Ovary (tissue), 9 donors: ENCODE measurements around the gene SPATA13. TPM values are rescaled to one million over a fixed set of nuclear protein-coding genes. Genes with fewer than 3 reads are reported as not detected.

Experiments used
- DNase-seq, 5 donors: peaks; one replicate each; pipeline ENCODE4 v3.0.0-alpha.2; 2019 to 2020
- H3K27ac ChIP-seq, 2 donors: fragments of 200-600 bp; one replicate each; pipeline versions ENCODE4 v1.5.1 to v1.8.0; 2019 to 2022
- H3K27me3 ChIP-seq: fragments of 200-600 bp; one replicate; pipeline ENCODE4 v1.8.0; 2022
- H3K36me3 ChIP-seq: fragments of 200-600 bp; sonication (generic); one replicate; pipeline ENCODE4 v1.5.1; 2019
- H3K4me1 ChIP-seq: one replicate; pipeline ENCODE4 v1.8.1; 2013; ENCODE audit warnings: mild to moderate bottlenecking, moderate library complexity; ENCODE audit not compliant: insufficient read depth
- H3K4me3 ChIP-seq: fragments of 200-600 bp; sonication (generic); one replicate; pipeline ENCODE4 v1.5.1; 2017
- H3K9me3 ChIP-seq, 2 donors: fragments of 200-600 bp in 1 of 2; sonication (generic) in 1 of 2; one replicate each; pipeline versions ENCODE4 v1.5.1 to v1.8.1; 2013 to 2019; ENCODE audit warnings: mild to moderate bottlenecking in 1 of 2, moderate library complexity in 1 of 2
- CTCF ChIP-seq, 3 donors: fragments of 450-650 bp in 2 of 3; fragments of 200-600 bp in 1 of 3; IDR thresholded peaks; one replicate each; pipeline versions ENCODE4 v1.5.1 to v1.8.0; 2016 to 2022; ENCODE audit warnings: antibody characterized with exemption in 3 of 3, mild to moderate bottlenecking in 1 of 3
- EP300 ChIP-seq: sonication (generic); formaldehyde crosslinking; IDR thresholded peaks from one replicate; pipeline ENCODE4 v1.6.1; 2017; ENCODE audit warnings: antibody characterized with exemption
- POLR2A ChIP-seq: fragments of 450-650 bp; IDR thresholded peaks from one replicate; pipeline ENCODE4 v1.6.1; 2017; ENCODE audit warnings: antibody characterized with exemption, mild to moderate bottlenecking, moderate library complexity
- WGBS, 3 donors: extraction: QIAGEN DNeasy Blood & Tissue Kit in 1 of 3; methylation state at CpG; one replicate each; pipeline versions ENCODE4 v1.1.5 to v1.1.7; 2013 to 2017; 5-methylcytosine and 5-hydroxymethylcytosine counted together
- intact Hi-C, 4 donors: fragments of 100-400 bp; cut with DNase I; formaldehyde crosslinking; loops; one replicate each; pipeline versions ENCODE4 v1.11.0 to v1.15.1; 2022 to 2023
- polyA plus RNA-seq, 2 donors: library from polyadenylated mRNA; stranded (reverse); fragments of 200-250 nt in 1 of 2; fragments of 350-450 nt in 1 of 2; fragmentation: Illumina TruSeq in 1 of 2; extraction: RNeasy Lipid Tissue Mini Kit (QIAGEN cat#74804) in 1 of 2; gene quantifications; one replicate each; pipeline ENCODE4 v1.2.3, GENCODE V29; 2013 to 2014
- total RNA-seq, 7 donors: library from RNA; depleted of rRNA in 2 of 7; stranded (reverse); fragments of >200 nt in 2 of 7; fragmentation: NEBNext Ultra II Directional in 3 of 7; extraction: Animal tissue kit (Norgen Biotek cat#: 25700) in 3 of 7; gene quantifications; one replicate each; pipeline versions ENCODE4 v1.1.0 to v1.2.4, GENCODE V29; 2016 to 2023
- donor health status: DM: no; HTN: no; CAD: no; lungs with moderate emphysema.
- donor health status: DM: no; HTN: no; CAD: no.
- donor health status: Bipolar disorder and iron deficiency.
- donor health status: DM: yes; HTN: yes; CAD: no.
- donor health status: DM: no; HTN: no; CAD: no.
- donor health status: DM: yes; HTN: yes; CAD: no.

SPATA13 gene
- total and polyA plus RNA-seq, 9 donors, result 11.1 to 60.3 (median 30.0) TPM

DNA sequence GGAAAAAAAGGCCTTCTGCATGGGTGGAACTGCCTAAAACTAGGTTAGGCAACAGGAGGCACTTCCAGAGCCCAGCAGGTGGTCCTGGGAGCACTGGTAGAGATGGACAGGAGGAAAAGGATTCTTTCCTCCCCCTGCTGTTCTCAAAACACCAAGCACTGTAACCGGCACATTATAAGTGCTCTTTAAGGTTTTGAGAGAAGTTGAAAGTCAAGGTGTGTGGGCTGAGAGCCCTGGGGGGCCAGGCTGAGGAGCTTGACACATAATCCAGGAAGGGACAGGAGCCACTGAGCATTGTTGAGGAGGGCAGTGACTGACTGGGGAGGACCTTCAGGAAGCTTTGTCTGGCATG is 32.3 kb downstream of the SPATA13 start:
- DNase-seq, result no peak
- Histone ChIP-seq H3K27ac (no peak overlapping the region), H3K9me3 (no peaks in the 10 kb centered on the region), H3K4me3 (no peak overlapping the region), H3K27me3 (no peaks in the 10 kb centered on the region), H3K4me1 (no peaks in the 10 kb centered on the region), H3K36me3 (no peaks in the 10 kb centered on the region)
- TF ChIP-seq EP300, result no peak
- no peak for TF ChIP-seq POLR2A
- TF ChIP-seq CTCF (IDR thresholded peaks at IDR 0.05), result no peak
- intact Hi-C loops, result no loop called here
- 92 to 97% (median 95%) methylated on average over 1 of the region's 1 CpG for WGBS, 3 donors

DNA sequence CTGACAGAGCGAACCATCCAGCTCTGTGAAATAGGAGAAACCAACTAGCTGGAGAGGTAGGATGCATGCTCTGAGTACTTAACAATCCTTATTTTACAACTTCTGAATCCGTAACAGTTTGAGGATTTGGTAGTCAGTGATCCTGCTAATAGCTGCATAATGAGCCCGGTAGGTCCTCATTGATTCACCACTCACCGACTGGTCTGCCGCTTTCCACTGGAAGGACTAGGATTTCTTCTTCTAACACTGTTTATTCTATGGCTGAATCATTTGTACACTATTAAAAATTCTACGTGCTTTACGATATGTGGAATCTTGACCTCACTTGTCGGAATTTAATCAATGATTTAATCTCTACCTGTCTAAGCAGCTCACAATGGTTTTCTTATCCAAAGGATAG is 33.9 kb downstream of the SPATA13 start:
- WGBS, 3 donors, result 96 to 97% (median 97%) methylated on average over 8 of the region's 8 CpGs
- no peak for TF ChIP-seq POLR2A
- no peak for TF ChIP-seq EP300
- no peak for TF ChIP-seq CTCF (IDR thresholded peaks at IDR 0.05)
- H3K27ac ChIP-seq, result no peak overlapping the region

GRCh38 chr13:24195626-24196025 is 35.1 kb downstream of the SPATA13 start:
- no peak for DNase-seq
- TF ChIP-seq CTCF (IDR thresholded peaks at IDR 0.05), result no peak
- TF ChIP-seq POLR2A, result no peak
- TF ChIP-seq EP300, result no peak

More for the DNA sequence above, 33.9 kb downstream of the SPATA13 start:
- no peaks in the 10 kb centered on the region for H3K27me3 ChIP-seq
- H3K4me3 ChIP-seq, result no peak overlapping the region
- H3K4me1 ChIP-seq, result no peaks in the 10 kb centered on the region
- no peak for DNase-seq
- H3K36me3 ChIP-seq, result no peaks in the 10 kb centered on the region
- no peaks in the 10 kb centered on the region for H3K9me3 ChIP-seq
- intact Hi-C loops, result no loop called here

GRCh38 chr13:24196593-24197197 is 36.2 kb downstream of the SPATA13 start:
- intact Hi-C loops, result no loop called here
- Histone ChIP-seq H3K27ac (no peak overlapping the region), H3K4me1 (no peaks in the 10 kb centered on the region), H3K9me3 (no peaks in the 10 kb centered on the region), H3K27me3 (no peaks in the 10 kb centered on the region), H3K4me3 (no peak overlapping the region), H3K36me3 (no peaks in the 10 kb centered on the region)
- TF ChIP-seq EP300, result no peak
- TF ChIP-seq POLR2A, result no peak
- TF ChIP-seq CTCF (IDR thresholded peaks at IDR 0.05), result no peak
- 43 to 71% (median 43%) methylated on average over 4 of the region's 4 CpGs for WGBS, 3 donors
- no peak for DNase-seq

More at GRCh38 chr13:24195626-24196025, 35.1 kb downstream of the SPATA13 start:
- 76 to 91% (median 89%) methylated on average over 1 of the region's 1 CpG for WGBS, 3 donors
- no peaks in the 10 kb centered on the region for H3K36me3 ChIP-seq
- no peak overlapping the region for H3K4me3 ChIP-seq
- H3K4me1 ChIP-seq, result no peaks in the 10 kb centered on the region
- H3K9me3 ChIP-seq, result no peaks in the 10 kb centered on the region
- no peak overlapping the region for H3K27ac ChIP-seq
- intact Hi-C loops, result no loop called here
- no peaks in the 10 kb centered on the region for H3K27me3 ChIP-seq
